Motor neuron (in vitro differentiated cells): ENCODE measurements around the gene ERC1. TPM values are rescaled to one million over a fixed set of nuclear protein-coding genes. Genes with fewer than 3 reads are reported as not detected.
A peak's percentile ranks its signal among the peaks of the same experiment; 100 is the strongest.

Experiments
- ATAC-seq, 8 experiments: fragments of 200-7000 bp; cut with Tn5 transposase; replicated peaks in 6 of 8; 2 replicates each; pipeline ENCODE4 v1.8.0; 2021; ENCODE audit warnings: mild to moderate bottlenecking in 8 of 8, moderate library complexity in 8 of 8
- H3K27ac ChIP-seq, 2 donors: fragments of 250-450 bp; sonication (Bioruptor Pico); 2 replicates each; pipeline ENCODE4 v1.9.0; 2021; ENCODE audit warnings: antibody characterized with exemption in 2 of 2, mild to moderate bottlenecking in 2 of 2, moderate library complexity in 1 of 2
- H3K4me1 ChIP-seq, 2 donors: fragments of 250-450 bp; sonication (Bioruptor Pico); replicated peaks in 1 of 2; 2 replicates each; pipeline ENCODE4 v1.6.1; 2021; ENCODE audit warnings: antibody characterized with exemption in 2 of 2, mild to moderate bottlenecking in 2 of 2, moderate library complexity in 1 of 2
- H3K4me3 ChIP-seq, 5 donors: fragments of 250-450 bp; sonication (Bioruptor Pico); 2 replicates each; pipeline ENCODE4 v1.9.0; 2021; ENCODE audit warnings: antibody characterized with exemption in 5 of 5, mild to moderate bottlenecking in 5 of 5, moderate library complexity in 4 of 5
- WGBS, 10 experiments: fragments of 450-650 bp; shearing (Covaris generic); methylation state at CpG; one replicate each; pipeline ENCODE4 v1.0.0; 2022; 5-methylcytosine and 5-hydroxymethylcytosine counted together
- in situ Hi-C, 9 experiments: fragments of 400-800 bp; cut with MboI; loops; one replicate each; pipeline ENCODE4 v1.15.0; 2021; ENCODE audit warnings: low sequenced_read_pairs in 9 of 9, low pct_unique_long_range_greater_than_20kb in 2 of 9; ENCODE audit not compliant: unreplicated experiment in 9 of 9
- total RNA-seq, 8 experiments: library from RNA; unstranded; fragments of 300-600 nt; gene quantifications; 2 replicates each; pipeline versions ENCODE4 v1.2.3 to v1.2.4, GENCODE V29; 2022

ERC1 gene
- total RNA-seq, 8 experiments from 2014 or later: 15.1 to 53.8 (median 34.6) TPM

GRCh38 chr12:1469070-1469469 lies 478.0 kb downstream of the ERC1 start:
- no peak overlapping the region for H3K4me3 ChIP-seq
- 53 to 100% (median 80%) methylated on average over 1 to 3 of the region's 6 CpGs; no CpG with 5 or more reads in 5 of the 10 experiments for WGBS, 10 experiments
- H3K4me1 ChIP-seq: peaks cover 32 to 40% of the 10 kb centered on the region in 2 donors
- in situ Hi-C loops: no loop called here
- no peak overlapping the region for H3K27ac ChIP-seq
- no peak for ATAC-seq

- no peak overlapping the region for H3K27ac ChIP-seq
- WGBS, 10 experiments: 52 to 93% (median 71%) methylated on average over 3 to 5 of the region's 5 CpGs; no CpG with 5 or more reads in 6 of the 10 experiments
- H3K4me1 ChIP-seq: peaks cover 37 to 40% of the 10 kb centered on the region in 2 donors
- in situ Hi-C loops: no loop called here
- H3K4me3 ChIP-seq: no peak overlapping the region
- no peak for ATAC-seq
These were observed 479.0 kb downstream of the ERC1 start for GRCh38 chr12:1470051-1470450.

GRCh38 chr12:1471224-1471623 lies 480.2 kb downstream of the ERC1 start:
- Histone ChIP-seq H3K4me3 (no peak overlapping the region), H3K27ac (no peak overlapping the region), H3K4me1 (peaks cover 39 to 44% of the 10 kb centered on the region in 2 donors)
- 78 to 100% (median 95%) methylated on average over 2 to 6 of the region's 6 CpGs; no CpG with 5 or more reads in 1 of the 10 experiments for WGBS, 10 experiments
- no peak for ATAC-seq
- in situ Hi-C loops: no loop called here

GRCh38 chr12:1473418-1473817 lies 482.4 kb downstream of the ERC1 start:
- peaks cover 20 to 31% of the 10 kb centered on the region in 2 donors for H3K4me1 ChIP-seq
- WGBS, 10 experiments: 70 to 100% (median 88%) methylated on average over 1 to 6 of the region's 7 CpGs; no CpG with 5 or more reads in 3 of the 10 experiments
- in situ Hi-C loops: no loop called here
- H3K4me3 ChIP-seq: no peak overlapping the region
- no peak for ATAC-seq
- no peak overlapping the region for H3K27ac ChIP-seq

GRCh38 chr12:1474041-1474573 lies 483.1 kb downstream of the ERC1 start:
- no peak overlapping the region for H3K4me3 ChIP-seq
- peak; percentile 60 to 86 (median 77) for ATAC-seq
- in situ Hi-C loops: no loop called here
- WGBS, 10 experiments: 0 to 71% (median 20%) methylated on average over 1 to 5 of the region's 5 CpGs; no CpG with 5 or more reads in 1 of the 10 experiments
- peaks cover 20 to 31% of the 10 kb centered on the region in 2 donors for H3K4me1 ChIP-seq
- H3K27ac ChIP-seq: peak overlapping the region in 1 of 2 donors; percentile 34

- in situ Hi-C loops: no loop called here
- Histone ChIP-seq H3K27ac (peak overlapping the region in 1 of 2 donors; percentile 34), H3K4me1 (peaks cover 20 to 32% of the 10 kb centered on the region in 2 donors), H3K4me3 (no peak overlapping the region)
- peak; percentile 79 to 93 (median 82) for ATAC-seq
- 0 to 42% (median 7%) methylated on average over 3 to 9 of the region's 10 CpGs; no CpG with 5 or more reads in 1 of the 10 experiments for WGBS, 10 experiments
These were observed 483.6 kb downstream of the ERC1 start for GRCh38 chr12:1474574-1475153.

GRCh38 chr12:1479645-1480044 lies 488.6 kb downstream of the ERC1 start:
- H3K27ac ChIP-seq: no peak overlapping the region
- ATAC-seq: no peak
- 75 to 100% (median 94%) methylated on average over 1 to 11 of the region's 11 CpGs; no CpG with 5 or more reads in 2 of the 10 experiments for WGBS, 10 experiments
- in situ Hi-C loops: no loop called here
- H3K4me1 ChIP-seq: peaks cover 9 to 15% of the 10 kb centered on the region in 2 donors
- no peak overlapping the region for H3K4me3 ChIP-seq

- H3K27ac ChIP-seq: no peak overlapping the region
- in situ Hi-C loops: no loop called here
- no peak for ATAC-seq
- H3K4me3 ChIP-seq: no peak overlapping the region
- peaks cover 0 to 2% of the 10 kb centered on the region in 2 donors for H3K4me1 ChIP-seq
- WGBS, 10 experiments: 23 to 100% (median 78%) methylated on average over 1 to 5 of the region's 5 CpGs
These were observed 490.3 kb downstream of the ERC1 start for GRCh38 chr12:1481326-1481725.

- Histone ChIP-seq H3K27ac (no peak overlapping the region), H3K4me1 (peaks cover 0 to 2% of the 10 kb centered on the region in 2 donors), H3K4me3 (no peak overlapping the region)
- WGBS, 10 experiments: 7 to 97% (median 73%) methylated on average over 1 to 7 of the region's 8 CpGs; no CpG with 5 or more reads in 1 of the 10 experiments
- in situ Hi-C loops: no loop called here
- no peak for ATAC-seq
These were observed 490.9 kb downstream of the ERC1 start for GRCh38 chr12:1481906-1482305.

- Histone ChIP-seq H3K4me3 (no peak overlapping the region), H3K4me1 (no peaks in the 10 kb centered on the region), H3K27ac (no peak overlapping the region)
- peak in 7 of 8 experiments; percentile 47 to 94 (median 59) for ATAC-seq
- WGBS, 10 experiments: 20 to 100% (median 77%) methylated on average over 1 to 13 of the region's 13 CpGs; no CpG with 5 or more reads in 1 of the 10 experiments
- in situ Hi-C loops: no loop called here
These were observed 497.9 kb downstream of the ERC1 start for GRCh38 chr12:1488908-1489381.

GRCh38 chr12:1491983-1492697 lies 501.1 kb downstream of the ERC1 start:
- no peak overlapping the region for H3K27ac ChIP-seq
- H3K4me1 ChIP-seq: peaks cover 4 to 7% of the 10 kb centered on the region in 2 donors
- no peak overlapping the region for H3K4me3 ChIP-seq
- in situ Hi-C loops: no loop called here
- WGBS, 10 experiments: 80 to 100% (median 97%) methylated on average over 1 to 12 of the region's 16 CpGs; no CpG with 5 or more reads in 1 of the 10 experiments
- ATAC-seq: no peak

- in situ Hi-C loops: no loop called here
- WGBS, 10 experiments: 79 to 100% (median 90%) methylated on average over 2 to 6 of the region's 15 CpGs; no CpG with 5 or more reads in 2 of the 10 experiments
- no peak overlapping the region for H3K27ac ChIP-seq
- ATAC-seq: no peak
- H3K4me1 ChIP-seq: peaks cover 4 to 7% of the 10 kb centered on the region in 2 donors
- H3K4me3 ChIP-seq: no peak overlapping the region
These were observed 502.9 kb downstream of the ERC1 start for GRCh38 chr12:1493781-1494565.
